ENCODE results near the gene PODXL.

Gene PODXL

DNA sequence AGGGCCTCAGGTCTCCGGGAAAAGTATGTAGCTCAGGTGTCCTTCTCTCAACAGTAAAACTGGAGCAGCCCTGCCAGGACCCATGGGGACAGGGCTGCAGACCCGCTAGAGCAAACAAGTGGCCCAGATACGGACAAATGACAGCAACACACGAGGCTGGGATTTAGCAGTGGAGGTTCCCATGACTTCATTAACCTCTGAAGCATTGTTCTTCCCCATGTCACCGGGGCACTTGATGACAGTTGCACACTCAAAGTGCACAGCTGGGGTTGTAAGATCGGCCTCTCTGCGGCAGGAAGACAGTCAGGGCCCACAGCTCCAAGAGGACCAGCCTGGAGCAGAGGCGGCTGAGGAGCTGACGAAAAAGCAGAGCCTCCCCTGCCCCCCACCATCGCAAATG lies 12.5 kb upstream of the PODXL start:
- no peak overlapping the region for H3K4me3 ChIP-seq (ENCODE audit: low read depth, low read length)
- in situ Hi-C loops (cut with HindIII; ENCODE audit: low sequenced_read_pairs) = no loop called here
- TF ChIP-seq, protein P1, sequence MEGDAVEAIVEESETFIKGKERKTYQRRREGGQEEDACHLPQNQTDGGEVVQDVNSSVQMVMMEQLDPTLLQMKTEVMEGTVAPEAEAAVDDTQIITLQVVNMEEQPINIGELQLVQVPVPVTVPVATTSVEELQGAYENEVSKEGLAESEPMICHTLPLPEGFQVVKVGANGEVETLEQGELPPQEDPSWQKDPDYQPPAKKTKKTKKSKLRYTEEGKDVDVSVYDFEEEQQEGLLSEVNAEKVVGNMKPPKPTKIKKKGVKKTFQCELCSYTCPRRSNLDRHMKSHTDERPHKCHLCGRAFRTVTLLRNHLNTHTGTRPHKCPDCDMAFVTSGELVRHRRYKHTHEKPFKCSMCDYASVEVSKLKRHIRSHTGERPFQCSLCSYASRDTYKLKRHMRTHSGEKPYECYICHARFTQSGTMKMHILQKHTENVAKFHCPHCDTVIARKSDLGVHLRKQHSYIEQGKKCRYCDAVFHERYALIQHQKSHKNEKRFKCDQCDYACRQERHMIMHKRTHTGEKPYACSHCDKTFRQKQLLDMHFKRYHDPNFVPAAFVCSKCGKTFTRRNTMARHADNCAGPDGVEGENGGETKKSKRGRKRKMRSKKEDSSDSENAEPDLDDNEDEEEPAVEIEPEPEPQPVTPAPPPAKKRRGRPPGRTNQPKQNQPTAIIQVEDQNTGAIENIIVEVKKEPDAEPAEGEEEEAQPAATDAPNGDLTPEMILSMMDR (IDR thresholded peaks at IDR 0.05; ENCODE audit: low read depth, low read length) = no peak
- DNase-seq (ENCODE audit: low read depth, low spot score) = no peak

DNA sequence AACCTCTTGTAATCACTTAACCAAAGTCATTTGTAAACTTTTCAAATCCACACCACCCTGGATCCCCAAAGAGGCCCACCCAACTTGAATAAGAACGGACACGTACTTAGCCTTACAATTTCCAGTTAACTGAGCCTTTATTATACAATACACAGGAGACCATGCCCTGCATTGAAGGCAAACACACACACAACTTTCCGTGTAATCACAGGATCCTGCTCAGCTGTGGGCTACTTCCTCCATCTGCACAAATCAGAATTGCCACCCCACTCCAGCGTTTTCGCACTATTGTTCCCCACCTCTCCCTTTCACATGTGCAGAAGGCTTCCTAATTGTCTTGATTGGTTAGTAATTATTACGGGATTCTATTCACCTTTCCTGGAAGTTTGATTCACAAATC lies 12.1 kb upstream of the PODXL start:
- in situ Hi-C loops (cut with HindIII; ENCODE audit: low sequenced_read_pairs) = no loop called here
- DNase-seq (ENCODE audit: low read depth, low spot score) = no peak
- H3K4me3 ChIP-seq (ENCODE audit: low read depth, low read length) = no peak overlapping the region
- TF ChIP-seq, protein P1 (IDR thresholded peaks at IDR 0.05; ENCODE audit: low read depth, low read length) = no peak

DNA sequence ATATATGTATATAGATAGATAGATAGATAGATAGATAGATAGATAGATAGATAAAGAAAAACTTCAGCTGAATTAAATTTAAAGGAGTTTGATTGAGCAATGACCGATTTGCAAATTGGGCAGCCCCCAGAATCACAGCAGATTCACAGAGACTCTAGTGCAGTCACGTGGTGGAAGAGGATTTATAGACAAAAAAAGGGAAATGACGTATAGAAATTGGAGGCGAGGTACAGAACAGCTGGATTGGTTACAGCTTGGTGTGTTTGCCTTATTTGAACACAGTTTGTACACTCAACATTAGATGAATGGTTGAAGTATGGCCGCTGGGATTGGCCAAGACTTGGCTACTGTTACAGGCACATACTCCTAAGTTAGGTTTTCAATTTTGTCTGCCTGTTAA lies 8.2 kb upstream of the PODXL start:
- in situ Hi-C loops (cut with HindIII; ENCODE audit: low sequenced_read_pairs) = no loop called here
- H3K4me3 ChIP-seq (ENCODE audit: low read depth, low read length) = no peak overlapping the region
- TF ChIP-seq, protein P1 (IDR thresholded peaks at IDR 0.05; ENCODE audit: low read depth, low read length) = no peak
- DNase-seq (ENCODE audit: low read depth, low spot score) = no peak

DNA sequence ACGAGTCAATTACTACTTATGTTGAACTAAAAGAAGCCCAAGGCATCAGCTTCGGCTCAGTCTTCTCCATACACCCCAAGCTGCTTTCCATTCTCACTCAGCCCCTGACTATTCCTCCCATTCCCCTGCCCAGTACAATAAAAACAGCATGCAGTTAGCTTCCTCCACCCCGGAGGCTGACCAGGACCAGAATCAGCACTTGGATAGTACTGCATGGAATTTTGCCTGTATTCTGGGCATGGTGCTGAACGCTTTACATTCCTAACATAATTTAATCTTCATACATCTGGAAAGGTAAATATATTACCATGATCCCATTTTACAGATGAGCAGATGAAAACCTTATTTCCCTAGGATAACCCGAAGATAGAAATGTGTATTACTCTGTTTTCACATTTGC lies 7.5 kb upstream of the PODXL start:
- TF ChIP-seq, protein P1 (IDR thresholded peaks at IDR 0.05; ENCODE audit: low read depth, low read length) = no peak

DNA sequence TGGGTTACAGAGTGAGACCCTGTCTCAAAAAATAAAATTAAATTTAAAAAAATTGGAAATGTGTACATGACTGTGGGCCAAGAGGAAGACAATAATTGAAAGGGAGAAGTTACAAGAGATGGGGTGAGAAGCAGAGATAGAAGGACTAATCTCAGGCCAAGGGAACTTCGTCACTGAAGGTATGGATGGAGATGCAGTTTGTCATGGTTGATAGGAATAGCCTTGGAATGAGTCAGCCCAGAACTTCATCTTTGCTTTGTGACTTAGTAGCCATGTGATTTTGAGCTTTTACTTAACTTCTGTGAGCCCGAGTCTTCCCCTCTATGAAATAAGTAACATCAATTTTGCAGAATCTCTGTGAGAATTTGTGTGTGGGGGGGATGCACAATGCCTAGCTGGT lies 6.5 kb upstream of the PODXL start:
- H3K4me3 ChIP-seq (ENCODE audit: low read depth, low read length) = no peak overlapping the region
- in situ Hi-C loops (cut with HindIII; ENCODE audit: low sequenced_read_pairs) = no loop called here
- TF ChIP-seq, protein P1 (IDR thresholded peaks at IDR 0.05; ENCODE audit: low read depth, low read length) = no peak
- DNase-seq (ENCODE audit: low read depth, low spot score) = no peak

More for the DNA sequence above, 7.5 kb upstream of the PODXL start:
- H3K4me3 ChIP-seq (ENCODE audit: low read depth, low read length) = no peak overlapping the region
- in situ Hi-C loops (cut with HindIII; ENCODE audit: low sequenced_read_pairs) = no loop called here
- DNase-seq (ENCODE audit: low read depth, low spot score) = no peak

DNA sequence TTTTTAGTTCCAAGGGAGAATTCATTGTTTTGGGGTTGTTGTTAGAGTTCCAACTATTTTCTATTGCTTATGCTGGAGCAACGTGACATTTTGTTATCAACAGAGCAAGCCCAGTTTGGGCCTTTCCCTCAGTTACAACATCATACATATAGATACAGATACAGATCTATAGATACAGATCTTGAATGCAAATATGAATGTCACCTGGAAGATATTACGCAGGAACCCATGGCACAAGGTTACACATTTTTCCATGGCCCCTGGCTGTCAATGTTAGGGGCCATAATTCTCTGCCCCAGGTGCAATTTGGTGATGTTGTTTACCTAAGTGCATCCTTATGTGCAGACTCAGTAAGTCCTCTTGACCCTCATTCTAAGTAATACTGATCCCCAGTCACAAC lies 3.6 kb upstream of the PODXL start:
- DNase-seq (ENCODE audit: low read depth, low spot score) = no peak
- in situ Hi-C loops (cut with HindIII; ENCODE audit: low sequenced_read_pairs) = no loop called here
- TF ChIP-seq, protein P1 (IDR thresholded peaks at IDR 0.05; ENCODE audit: low read depth, low read length) = no peak
- H3K4me3 ChIP-seq (ENCODE audit: low read depth, low read length) = no peak overlapping the region
